ENCODE data around the gene KRCC1. TPM values are rescaled to one million over a fixed set of nuclear protein-coding genes. Genes with fewer than 3 reads are reported as not detected.

KRCC1 gene
- total and polyA plus RNA-seq, 2 experiments from 2014 or later, result 10.3 to 12.5 TPM

GRCh38 chr2:88003074-88003755, 52.4 kb downstream of the KRCC1 start:
- TF ChIP-seq ETS1 (IDR thresholded peaks at IDR 0.05), result no peak
- TF ChIP-seq ZNF331 (CRISPR knock-in tag; IDR thresholded peaks at IDR 0.05; ENCODE audit: low read depth), result no peak
- no peak for TF ChIP-seq EZH2 (IDR thresholded peaks at IDR 0.05; ENCODE audit: low read depth, unreplicated experiment)
- no peak for TF ChIP-seq REST (IDR thresholded peaks at IDR 0.05; ENCODE audit: unreplicated experiment)
- TF ChIP-seq EZH2phosphoT487 (IDR thresholded peaks at IDR 0.05; ENCODE audit: unreplicated experiment), result no peak
- no peak for TF ChIP-seq JUNB (IDR thresholded peaks at IDR 0.05; ENCODE audit: unreplicated experiment)
- no peak for TF ChIP-seq CREB1 (CRISPR knock-in tag; IDR thresholded peaks at IDR 0.05; ENCODE audit: low read depth)
- no peak for TF ChIP-seq ZNF114 (CRISPR knock-in tag; IDR thresholded peaks at IDR 0.05)
- no peak for TF ChIP-seq NANOG (IDR thresholded peaks at IDR 0.05; ENCODE audit: borderline replicate concordance)
- no peak; a peak in 1 of 4 replicates for TF ChIP-seq CTCF (conservative IDR thresholded peaks at IDR 0.05; ENCODE audit: low read depth in 2 of 2)
- no peak for TF ChIP-seq STAT1 (IDR thresholded peaks at IDR 0.05; ENCODE audit: unreplicated experiment)
- TF ChIP-seq ZNF462 (CRISPR knock-in tag; IDR thresholded peaks at IDR 0.05), result no peak
- TF ChIP-seq POLR2AphosphoS5 (IDR thresholded peaks at IDR 0.05; ENCODE audit: low read depth), result no peak
- H3K36me3 ChIP-seq (ENCODE audit: insufficient read depth), result no peaks in the 10 kb centered on the region
- no peaks in the 10 kb centered on the region for H3F3A ChIP-seq (replicated peaks; ENCODE audit: low read depth)
- H3K4me3 ChIP-seq, result peak overlapping the region; percentile 34
- H3K27ac ChIP-seq (ENCODE audit: low read depth), result no peak overlapping the region
- Mint-ChIP-seq H3K27me3 (ENCODE audit: insufficient read depth, low read depth, poor library complexity) (peaks cover 15% of the 10 kb centered on the region), H3K4me1 (peaks cover 23% of the 10 kb centered on the region), H3K4me3 (no peak overlapping the region), H3K36me3 (ENCODE audit: low read depth) (no peaks in the 10 kb centered on the region), H3K9me3 (peaks cover 3% of the 10 kb centered on the region; the same call in 1 of the 3 replicates), H3K27ac (peak overlapping the region; percentile 63; the same call in 1 of the 2 replicates)
- H4K20me1 ChIP-seq (replicated peaks; ENCODE audit: insufficient read depth), result no peaks in the 10 kb centered on the region
- peak; percentile 73 for ATAC-seq
- H3K79me2 ChIP-seq (replicated peaks; ENCODE audit: insufficient read depth), result no peaks in the 10 kb centered on the region
- no peaks in the 10 kb centered on the region for H3K27me3 ChIP-seq (ENCODE audit: insufficient read depth)
- H3K4me1 ChIP-seq (ENCODE audit: insufficient read depth), result peaks cover 7% of the 10 kb centered on the region; the same call in 1 of the 2 replicates
- H3K9me2 ChIP-seq (ENCODE audit: insufficient read depth), result peaks cover 5% of the 10 kb centered on the region; the same call in 1 of the 2 replicates
- peak; percentile 73 for DNase-seq (ENCODE audit: low spot score)
- peak overlapping the region; percentile 96 for H2AFZ ChIP-seq
- peak overlapping the region; percentile 65 for H3K4me2 ChIP-seq

Data from GM23338 (cell line).